ENCODE measurements around the gene CFAP20DC. TPM values are rescaled to one million over a fixed set of nuclear protein-coding genes. Genes with fewer than 3 reads are reported as not detected.

Gene CFAP20DC
- total RNA-seq, 1 donor from 2014 or later: 1.4 TPM

GRCh38 chr3:58804914-58805313, 244.9 kb downstream of the CFAP20DC start:
- Mint-ChIP-seq H3K4me3 (ENCODE audit: unreplicated experiment) (no peak overlapping the region), H3K27me3 (ENCODE audit: unreplicated experiment) (no peaks in the 10 kb centered on the region), H3K4me1 (ENCODE audit: unreplicated experiment) (no peaks in the 10 kb centered on the region), H3K36me3 (ENCODE audit: unreplicated experiment) (no peaks in the 10 kb centered on the region), H3K9me3 (ENCODE audit: unreplicated experiment) (no peaks in the 10 kb centered on the region), H3K27ac (ENCODE audit: unreplicated experiment) (no peak overlapping the region)
- no peak for DNase-seq (ENCODE audit: extremely low spot score, unreplicated experiment)
- TF ChIP-seq CTCF (IDR thresholded peaks at IDR 0.05): no peak

- H3K27ac Mint-ChIP-seq (ENCODE audit: unreplicated experiment): no peak overlapping the region
- no peak for TF ChIP-seq CTCF (IDR thresholded peaks at IDR 0.05)
- H3K27me3 Mint-ChIP-seq (ENCODE audit: unreplicated experiment): no peaks in the 10 kb centered on the region
- H3K4me1 Mint-ChIP-seq (ENCODE audit: unreplicated experiment): no peaks in the 10 kb centered on the region
- no peak overlapping the region for H3K4me3 Mint-ChIP-seq (ENCODE audit: unreplicated experiment)
- H3K9me3 Mint-ChIP-seq (ENCODE audit: unreplicated experiment): no peaks in the 10 kb centered on the region
- H3K36me3 Mint-ChIP-seq (ENCODE audit: unreplicated experiment): no peaks in the 10 kb centered on the region
- no peak for DNase-seq (ENCODE audit: extremely low spot score, unreplicated experiment)
Observed at GRCh38 chr3:58801541-58801940, 248.3 kb downstream of the CFAP20DC start.

GRCh38 chr3:58800940-58801339, 248.9 kb downstream of the CFAP20DC start:
- no peaks in the 10 kb centered on the region for H3K4me1 Mint-ChIP-seq (ENCODE audit: unreplicated experiment)
- no peaks in the 10 kb centered on the region for H3K9me3 Mint-ChIP-seq (ENCODE audit: unreplicated experiment)
- no peak for DNase-seq (ENCODE audit: extremely low spot score, unreplicated experiment)
- no peak overlapping the region for H3K4me3 Mint-ChIP-seq (ENCODE audit: unreplicated experiment)
- H3K27ac Mint-ChIP-seq (ENCODE audit: unreplicated experiment): no peak overlapping the region
- no peaks in the 10 kb centered on the region for H3K27me3 Mint-ChIP-seq (ENCODE audit: unreplicated experiment)
- H3K36me3 Mint-ChIP-seq (ENCODE audit: unreplicated experiment): peaks cover under 1% of the 10 kb centered on the region
- TF ChIP-seq CTCF (IDR thresholded peaks at IDR 0.05): no peak

- H3K27me3 Mint-ChIP-seq (ENCODE audit: unreplicated experiment): no peaks in the 10 kb centered on the region
- H3K9me3 Mint-ChIP-seq (ENCODE audit: unreplicated experiment): no peaks in the 10 kb centered on the region
- H3K27ac Mint-ChIP-seq (ENCODE audit: unreplicated experiment): no peak overlapping the region
- no peak for DNase-seq (ENCODE audit: extremely low spot score, unreplicated experiment)
- H3K4me1 Mint-ChIP-seq (ENCODE audit: unreplicated experiment): no peaks in the 10 kb centered on the region
- peaks cover 3% of the 10 kb centered on the region for H3K36me3 Mint-ChIP-seq (ENCODE audit: unreplicated experiment)
- no peak overlapping the region for H3K4me3 Mint-ChIP-seq (ENCODE audit: unreplicated experiment)
- no peak for TF ChIP-seq CTCF (IDR thresholded peaks at IDR 0.05)
Observed at GRCh38 chr3:58800032-58800431, 249.8 kb downstream of the CFAP20DC start.

GRCh38 chr3:58799271-58799670, 250.6 kb downstream of the CFAP20DC start:
- no peak overlapping the region for H3K27ac Mint-ChIP-seq (ENCODE audit: unreplicated experiment)
- DNase-seq (ENCODE audit: extremely low spot score, unreplicated experiment): no peak
- no peaks in the 10 kb centered on the region for H3K27me3 Mint-ChIP-seq (ENCODE audit: unreplicated experiment)
- H3K36me3 Mint-ChIP-seq (ENCODE audit: unreplicated experiment): peaks cover 3% of the 10 kb centered on the region
- H3K4me3 Mint-ChIP-seq (ENCODE audit: unreplicated experiment): no peak overlapping the region
- no peaks in the 10 kb centered on the region for H3K4me1 Mint-ChIP-seq (ENCODE audit: unreplicated experiment)
- no peaks in the 10 kb centered on the region for H3K9me3 Mint-ChIP-seq (ENCODE audit: unreplicated experiment)
- no peak for TF ChIP-seq CTCF (IDR thresholded peaks at IDR 0.05)
